Neural cell (in vitro differentiated cells): ENCODE results near the gene CNIH3. TPM values are rescaled to one million over a fixed set of nuclear protein-coding genes. Genes with fewer than 3 reads are reported as not detected.
A peak's percentile ranks its signal among the peaks of the same experiment; 100 is the strongest.

Experiments used
- H2AFZ ChIP-seq: fragments of 200-600, 300-800 bp; sonication (generic), shearing (Covaris generic); 2 replicates; pipeline ENCODE4 v1.6.0; 2014; ENCODE audit warnings: low read depth, mild to moderate bottlenecking, antibody characterized with exemption, low read length, moderate library complexity
- H3F3A ChIP-seq: fragments of 200-600 bp; shearing (Covaris generic); 2 replicates; pipeline ENCODE4 v1.6.1; 2016; ENCODE audit warnings: mild to moderate bottlenecking, moderate library complexity, mixed read lengths, antibody characterized with exemption, low read length; ENCODE audit not compliant: insufficient read depth, poor library complexity, severe bottlenecking
- H3K27ac ChIP-seq: fragments of 200-600, 300-800 bp; sonication (generic), shearing (Covaris generic); 2 replicates; pipeline ENCODE4 v1.5.1; 2014; ENCODE audit warnings: mild to moderate bottlenecking, low read length, moderate library complexity
- H3K27me3 ChIP-seq: fragments of 300-800, 200-600 bp; sonication (generic), shearing (Covaris generic); 2 replicates; pipeline ENCODE4 v1.6.0; 2014; ENCODE audit warnings: mild to moderate bottlenecking, low read depth, low read length, moderate library complexity; ENCODE audit not compliant: insufficient read depth
- H3K36me3 ChIP-seq: fragments of 300-800, 200-600 bp; sonication (generic), shearing (Covaris generic); 2 replicates; pipeline ENCODE4 v1.5.1; 2014; ENCODE audit warnings: mild to moderate bottlenecking, antibody characterized with exemption, low read length, moderate library complexity; ENCODE audit not compliant: insufficient read depth
- H3K4me2 ChIP-seq: fragments of 300-800, 200-600 bp; sonication (generic), shearing (Covaris generic); 2 replicates; pipeline ENCODE4 v1.6.0; 2014; ENCODE audit warnings: mild to moderate bottlenecking, low read length
- H3K4me3 ChIP-seq: fragments of 300-800, 200-600 bp; sonication (generic), shearing (Covaris generic); 2 replicates; pipeline ENCODE4 v1.5.1; 2014; ENCODE audit warnings: mild to moderate bottlenecking, low read length, moderate library complexity
- H3K79me2 ChIP-seq: fragments of 200-600 bp; shearing (Covaris generic); replicated peaks from 2 replicates; pipeline ENCODE4 v1.6.0; 2014; ENCODE audit warnings: mild to moderate bottlenecking, low read length, moderate library complexity; ENCODE audit not compliant: insufficient read depth
- H3K9ac ChIP-seq: fragments of 300-800, 200-600 bp; sonication (generic), shearing (Covaris generic); 2 replicates; pipeline ENCODE4 v1.6.1; 2016; ENCODE audit warnings: mild to moderate bottlenecking, low read length, mixed read lengths
- H3K9me2 ChIP-seq: fragments of 200-600 bp; shearing (Covaris generic); 2 replicates; pipeline ENCODE4 v1.6.1; 2016; ENCODE audit warnings: mild to moderate bottlenecking, low read length, mixed read lengths; ENCODE audit not compliant: insufficient read depth
- H3K9me3 ChIP-seq: fragments of 200-600, 300-800 bp; sonication (generic), shearing (Covaris generic); 2 replicates; pipeline ENCODE4 v1.6.1; 2016; ENCODE audit warnings: mild to moderate bottlenecking, mixed run types, low read length, moderate library complexity, mixed read lengths
- H4K20me1 ChIP-seq: fragments of 200-600 bp; shearing (Covaris generic); 2 replicates; pipeline ENCODE4 v1.6.1; 2016; ENCODE audit warnings: mild to moderate bottlenecking, mixed run types; ENCODE audit not compliant: insufficient read depth
- CTCF ChIP-seq: fragments of 450-650 bp; IDR thresholded peaks from 2 replicates; pipeline ENCODE4 v1.5.1; 2014; ENCODE audit warnings: antibody characterized with exemption, mild to moderate bottlenecking, moderate library complexity; ENCODE audit not compliant: poor library complexity, severe bottlenecking
- EP300 ChIP-seq: fragments of 450-650 bp; conservative IDR thresholded peaks from 2 replicates; pipeline ENCODE4 v1.6.1; 2014; ENCODE audit warnings: antibody characterized with exemption, mild to moderate bottlenecking, moderate library complexity; ENCODE audit not compliant: poor library complexity, severe bottlenecking
- EZH2 ChIP-seq: fragments of 200-600, 300-800 bp; shearing (Covaris generic), sonication (generic); IDR thresholded peaks from 2 replicates; pipeline ENCODE4 v1.6.1; 2014; ENCODE audit warnings: antibody characterized with exemption, low read length, borderline replicate concordance, mild to moderate bottlenecking; ENCODE audit not compliant: insufficient read depth, poor library complexity, severe bottlenecking
- MXI1 ChIP-seq: fragments of 450-650 bp; conservative IDR thresholded peaks from 2 replicates; pipeline ENCODE4 v1.6.1; 2014; ENCODE audit warnings: antibody characterized with exemption, mild to moderate bottlenecking; ENCODE audit not compliant: poor library complexity, severe bottlenecking
- POLR2AphosphoS5 ChIP-seq: IDR thresholded peaks from 2 replicates; pipeline ENCODE4 v1.6.1; 2012
- RAD21 ChIP-seq: fragments of 450-650 bp; conservative IDR thresholded peaks from 2 replicates; pipeline ENCODE4 v1.6.1; 2014; ENCODE audit warnings: antibody characterized with exemption, mild to moderate bottlenecking, moderate library complexity
- REST ChIP-seq: IDR thresholded peaks from 2 replicates; pipeline ENCODE4 v1.6.1; 2012; ENCODE audit warnings: borderline replicate concordance
- SMC3 ChIP-seq: fragments of 450-650 bp; conservative IDR thresholded peaks from 2 replicates; pipeline ENCODE4 v1.6.1; 2014; ENCODE audit warnings: antibody characterized with exemption, mild to moderate bottlenecking, moderate library complexity; ENCODE audit not compliant: poor library complexity
- TAF1 ChIP-seq: IDR thresholded peaks from 2 replicates; pipeline ENCODE4 v1.6.1; 2012; ENCODE audit warnings: low read depth
- polyA plus RNA-seq: library from polyadenylated mRNA; depleted of rRNA; stranded (reverse); fragments of >200 nt; gene quantifications from 2 replicates; pipeline ENCODE4 v1.2.3, GENCODE V29; 2014

CNIH3 gene
- polyA plus RNA-seq, 1 donor from 2014 or later = 9.3 TPM

- Histone ChIP-seq H3K9me2 (no peaks in the 10 kb centered on the region), H3K36me3 (no peaks in the 10 kb centered on the region), H4K20me1 (no peaks in the 10 kb centered on the region), H3K79me2 (no peaks in the 10 kb centered on the region), H3K9ac (no peak overlapping the region), H3K27ac (no peak overlapping the region), H3K27me3 (no peaks in the 10 kb centered on the region), H3K4me2 (no peak overlapping the region), H2AFZ (no peak overlapping the region), H3K4me3 (no peak overlapping the region), H3K9me3 (no peaks in the 10 kb centered on the region), H3F3A (no peaks in the 10 kb centered on the region)
- TF ChIP-seq CTCF (no peak), SMC3 (no peak), MXI1 (no peak), RAD21 (no peak), EP300 (peak; percentile 62)
These were observed 129.3 kb downstream of the CNIH3 start for GRCh38 chr1:224745394-224745793.

GRCh38 chr1:224745924-224746323 is 129.8 kb downstream of the CNIH3 start:
- Histone ChIP-seq H3K9me3 (no peaks in the 10 kb centered on the region), H3K9ac (no peak overlapping the region), H3K36me3 (no peaks in the 10 kb centered on the region), H3K79me2 (no peaks in the 10 kb centered on the region), H3K27me3 (no peaks in the 10 kb centered on the region), H3K9me2 (no peaks in the 10 kb centered on the region), H3K4me3 (no peak overlapping the region), H3K4me2 (no peak overlapping the region), H2AFZ (no peak overlapping the region), H3K27ac (no peak overlapping the region), H3F3A (no peaks in the 10 kb centered on the region), H4K20me1 (no peaks in the 10 kb centered on the region)
- no peak for TF ChIP-seq EZH2
- no peak for TF ChIP-seq EP300
- TF ChIP-seq MXI1 = no peak

GRCh38 chr1:224747578-224747977 is 131.5 kb downstream of the CNIH3 start:
- H3K27me3 ChIP-seq = no peaks in the 10 kb centered on the region
- TF ChIP-seq MXI1 (no peak), REST (no peak), EP300 (no peak), POLR2AphosphoS5 (no peak), SMC3 (no peak), TAF1 (no peak), EZH2 (no peak), CTCF (no peak), RAD21 (no peak)

More at GRCh38 chr1:224747578-224747977, 131.5 kb downstream of the CNIH3 start:
- Histone ChIP-seq H3K4me2 (no peak overlapping the region), H3K9me3 (no peaks in the 10 kb centered on the region), H3K4me3 (no peak overlapping the region), H3K9me2 (no peaks in the 10 kb centered on the region), H3K36me3 (no peaks in the 10 kb centered on the region), H3K79me2 (no peaks in the 10 kb centered on the region), H3F3A (no peaks in the 10 kb centered on the region), H3K27ac (no peak overlapping the region), H2AFZ (no peak overlapping the region), H3K9ac (no peak overlapping the region), H4K20me1 (no peaks in the 10 kb centered on the region)
